K562 (cell line): ENCODE measurements around the gene NIPSNAP3A.
"Not testable (repeated sequence)": the region's sequence is repeated elsewhere in the genome, so short reads cannot be mapped to it uniquely, and the experiment has no call there.

ENCODE experiments used
- ELK1 ChIP-seq: sonication (generic); formaldehyde crosslinking; IDR thresholded peaks from 2 replicates; pipeline ENCODE4 v1.8.1; 2022; ENCODE audit warnings: missing genetic modification reagents
- ETS1 ChIP-seq: conservative IDR thresholded peaks from 2 replicates; pipeline ENCODE4 v1.6.1; 2011; ENCODE audit warnings: low read depth, mild to moderate bottlenecking, low read length; ENCODE audit not compliant: control insufficient read depth
- POLR2AphosphoS5 ChIP-seq: IDR thresholded peaks from 2 replicates; pipeline ENCODE4 v1.6.1; 2011; ENCODE audit warnings: mild to moderate bottlenecking, low read depth, low read length, moderate library complexity; ENCODE audit not compliant: control insufficient read depth, insufficient read depth
- RBBP5 ChIP-seq: fragments of 200-600 bp; sonication (generic); IDR thresholded peaks from 2 replicates; pipeline ENCODE4 v1.6.1; 2012; ENCODE audit warnings: borderline replicate concordance, mild to moderate bottlenecking, low read length, control low read depth, inconsistent platforms; ENCODE audit not compliant: insufficient read depth, poor library complexity, severe bottlenecking
- TFAP4 ChIP-seq: sonication (generic); formaldehyde crosslinking; IDR thresholded peaks from 2 replicates; pipeline ENCODE4 v1.8.0; 2022; ENCODE audit warnings: missing genetic modification reagents, mild to moderate bottlenecking, moderate library complexity, borderline replicate concordance
- ZFX ChIP-seq: sonication (generic); formaldehyde crosslinking; IDR thresholded peaks from 2 replicates; pipeline ENCODE4 v1.8.0; 2022; ENCODE audit warnings: mild to moderate bottlenecking, missing genetic modification reagents, moderate library complexity

GRCh38 chr9:104769029-104769428 is 21.5 kb downstream of the NIPSNAP3A start:
- not testable (repeated sequence) for TF ChIP-seq RBBP5; ELK1; ETS1; TFAP4 (CRISPR knock-in tag); ZFX (CRISPR knock-in tag); POLR2AphosphoS5
